HepG2 (cell line): ENCODE measurements around the gene HDAC5. TPM values are rescaled to one million over a fixed set of nuclear protein-coding genes. Genes with fewer than 3 reads are reported as not detected.

Experiments
- MTERF4 ChIP-seq: sonication (generic); formaldehyde crosslinking; IDR thresholded peaks from 2 replicates; pipeline ENCODE4 v1.8.0; 2023; ENCODE audit warnings: mild to moderate bottlenecking, missing genetic modification reagents
- RFXANK ChIP-seq: IDR thresholded peaks from 2 replicates; pipeline ENCODE4 v1.6.1; 2016
- SOX6 ChIP-seq, 2 experiments: fragments of 450-650 bp in 1 of 2; sonication (generic) in 1 of 2; formaldehyde crosslinking in 1 of 2; IDR thresholded peaks; 2 replicates each; pipeline versions ENCODE4 v1.4.0 to v1.6.1; 2017 to 2020; ENCODE audit warnings: antibody characterized with exemption in 1 of 2, mild to moderate bottlenecking in 1 of 2, missing genetic modification reagents in 1 of 2
- TFDP1 ChIP-seq: IDR thresholded peaks from 2 replicates; pipeline ENCODE4 v1.6.1; 2016; ENCODE audit warnings: missing compliant biosample characterization, missing genetic modification reagents, borderline replicate concordance
- ZBED4 ChIP-seq: sonication (generic); formaldehyde crosslinking; IDR thresholded peaks from 2 replicates; pipeline ENCODE4 v1.4.0; 2020; ENCODE audit warnings: missing genetic modification reagents, borderline replicate concordance
- ZBTB37 ChIP-seq: sonication (generic); formaldehyde crosslinking; IDR thresholded peaks from 2 replicates; pipeline ENCODE4 v1.4.0; 2020; ENCODE audit warnings: mild to moderate bottlenecking, missing genetic modification reagents
- ZNF225 ChIP-seq: sonication (generic); formaldehyde crosslinking; IDR thresholded peaks from 2 replicates; pipeline ENCODE4 v1.4.0; 2020; ENCODE audit warnings: mild to moderate bottlenecking, missing genetic modification reagents
- polyA plus RNA-seq, 8 experiments: library from polyadenylated mRNA; depleted of rRNA in 3 of 8; stranded (reverse) in 7 of 8; unstranded in 1 of 8; fragments of >200 nt; fragmentation: Illumina TruSeq in 4 of 8; extraction: Trizol in 4 of 8; gene quantifications; 2 replicates each; pipeline versions ENCODE4 v1.2.1 to v1.2.3, GENCODE V29; 2011 to 2016; ENCODE audit warnings: low read depth in 4 of 8, missing spikeins in 1 of 8, mixed read lengths in 1 of 8; ENCODE audit not compliant: insufficient read depth in 1 of 8
- total RNA-seq, 5 experiments: library from RNA; depleted of rRNA; stranded (reverse); fragments of >200 nt; fragmentation: Illumina TruSeq; extraction: Trizol; gene quantifications; 2 replicates each; pipeline ENCODE4 v1.2.3, GENCODE V29; 2016; ENCODE audit warnings: low read depth in 1 of 5

HDAC5 gene
- total and polyA plus RNA-seq, 2 of the 13 experiments (the other 11 are each of a cell fraction or from before 2014, with no cell fraction given): 46.4 to 85.4 TPM

GRCh38 chr17:44097110-44097958 is 26.1 kb downstream of the HDAC5 start (continued):
- TF ChIP-seq ZBED4 (no peak), MTERF4 (CRISPR knock-in tag) (0 out of 2 replicates have a peak, but pooled peaks have one; percentile 41), RFXANK (CRISPR knock-in tag) (no peak), ZBTB37 (CRISPR knock-in tag) (peak; percentile 42; the same call in 1 of the 2 replicates), SOX6 (IDR thresholded peaks at IDR 0.05) (no peak), SOX6 (CRISPR knock-in tag; IDR thresholded peaks at IDR 0.05) (peak; percentile 35; the same call in 1 of the 2 replicates), ZNF225 (CRISPR knock-in tag) (peak; percentile 36; the same call in 1 of the 2 replicates), TFDP1 (CRISPR knock-in tag) (peak; percentile 38; the same call in 1 of the 2 replicates)
